ENCODE results near the gene CCSER1.

DNA sequence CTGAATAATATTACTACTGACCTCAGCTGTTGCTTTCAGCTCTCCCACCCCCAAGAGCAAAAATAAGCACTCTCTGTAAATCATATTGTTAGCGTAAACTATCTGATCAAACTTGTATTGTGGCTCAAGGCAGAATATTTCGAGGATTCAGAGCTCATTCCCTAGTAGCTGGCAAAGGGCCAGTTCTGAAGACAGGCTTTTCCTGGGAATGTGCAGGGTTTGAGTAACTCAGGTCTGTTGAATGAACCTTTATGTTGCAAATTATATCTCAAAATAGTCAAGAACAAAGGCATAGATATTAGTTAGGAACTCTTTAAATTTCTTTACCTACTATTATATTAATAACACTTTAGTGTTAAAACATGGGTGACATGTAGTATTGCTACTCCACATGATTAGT lies 454.9 kb downstream of the CCSER1 start:
- TF ChIP-seq, protein P1, sequence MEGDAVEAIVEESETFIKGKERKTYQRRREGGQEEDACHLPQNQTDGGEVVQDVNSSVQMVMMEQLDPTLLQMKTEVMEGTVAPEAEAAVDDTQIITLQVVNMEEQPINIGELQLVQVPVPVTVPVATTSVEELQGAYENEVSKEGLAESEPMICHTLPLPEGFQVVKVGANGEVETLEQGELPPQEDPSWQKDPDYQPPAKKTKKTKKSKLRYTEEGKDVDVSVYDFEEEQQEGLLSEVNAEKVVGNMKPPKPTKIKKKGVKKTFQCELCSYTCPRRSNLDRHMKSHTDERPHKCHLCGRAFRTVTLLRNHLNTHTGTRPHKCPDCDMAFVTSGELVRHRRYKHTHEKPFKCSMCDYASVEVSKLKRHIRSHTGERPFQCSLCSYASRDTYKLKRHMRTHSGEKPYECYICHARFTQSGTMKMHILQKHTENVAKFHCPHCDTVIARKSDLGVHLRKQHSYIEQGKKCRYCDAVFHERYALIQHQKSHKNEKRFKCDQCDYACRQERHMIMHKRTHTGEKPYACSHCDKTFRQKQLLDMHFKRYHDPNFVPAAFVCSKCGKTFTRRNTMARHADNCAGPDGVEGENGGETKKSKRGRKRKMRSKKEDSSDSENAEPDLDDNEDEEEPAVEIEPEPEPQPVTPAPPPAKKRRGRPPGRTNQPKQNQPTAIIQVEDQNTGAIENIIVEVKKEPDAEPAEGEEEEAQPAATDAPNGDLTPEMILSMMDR (conservative IDR thresholded peaks at IDR 0.05; ENCODE audit: low read length), result no peak
- TF ChIP-seq EZH2phosphoT487 (IDR thresholded peaks at IDR 0.05; ENCODE audit: borderline replicate concordance, low read depth, low read length), result no peak
